HepG2 (cell line): ENCODE data around the gene TAAR1. TPM values are rescaled to one million over a fixed set of nuclear protein-coding genes. Genes with fewer than 3 reads are reported as not detected.

Experiments
- ATAC-seq: fragments of 200-7000 bp; cut with Tn5 transposase; 3 replicates; pipeline ENCODE4 v1.9.1; 2020; ENCODE audit warnings: mild to moderate bottlenecking, moderate library complexity
- Bru-seq: library from RNA; stranded (reverse); fragments of 400-500 nt; gene quantifications from one replicate; lab custom pipeline; 2021; lab: Mats Ljungman, UMichigan
- BruChase-seq, 2 experiments: library from RNA; stranded (reverse); fragments of 400-500 nt; gene quantifications; one replicate each; lab custom pipeline; 2021; lab: Mats Ljungman, UMichigan
- BruUV-seq: library from RNA; stranded (reverse); fragments of 400-500 nt; replicated peaks from 2 replicates; lab custom pipeline; 2021; lab: Mats Ljungman, UMichigan
- CTCF ChIA-PET: fragments of 300-600 bp; formaldehyde crosslinking; extraction: SDS; loops from one replicate; lab custom pipeline; 2021; ENCODE audit warnings: low total read pairs, inconsistent platforms, low intra/inter-chr PET ratio; lab: Yijun Ruan, JAX
- POLR2A ChIA-PET: fragments of 350-600 bp; sonication (Branson Sonifier 250); formaldehyde crosslinking; loops from one replicate; lab custom pipeline; 2020; ENCODE audit warnings: antibody characterized with exemption, inconsistent platforms; lab: Yijun Ruan, JAX
- DNase-seq: peaks from one replicate; pipeline ENCODE4 v3.0.0-alpha.2; 2015; ENCODE audit warnings: low spot score
- FAIRE-seq: peaks from 3 replicates; lab custom pipeline; 2011; peaks lifted over from hg19 to GRCh38; lab: Jason Lieb, UNC
- H2AFZ ChIP-seq: one replicate; pipeline ENCODE4 v1.6.1; 2011; ENCODE audit warnings: low read length, inconsistent platforms
- H3K27ac ChIP-seq: fragments of 300-600 bp; 3 replicates; pipeline ENCODE4 v1.8.0; 2011; ENCODE audit warnings: mixed run types, mild to moderate bottlenecking, mixed read lengths, low read length, inconsistent platforms; ENCODE audit not compliant: insufficient read depth; ENCODE audit errors: extremely low read length
- H3K27me3 ChIP-seq, 2 experiments: fragments of 200-600 bp in 1 of 2; 2 replicates in 1 of 2; 3 replicates in 1 of 2; pipeline versions ENCODE4 v1.6.0 to v1.8.0; 2011; ENCODE audit warnings: low read length in 2 of 2, mild to moderate bottlenecking in 2 of 2, moderate library complexity in 2 of 2, inconsistent platforms in 1 of 2; ENCODE audit not compliant: insufficient read depth in 2 of 2, control insufficient read depth in 1 of 2
- H3K36me3 ChIP-seq, 2 experiments: fragments of 200-600 bp in 1 of 2; replicated peaks in 1 of 2; 2 replicates in 1 of 2; 3 replicates in 1 of 2; pipeline versions ENCODE4 v1.5.1 to v1.8.0; 2011; ENCODE audit warnings: low read length in 2 of 2, inconsistent platforms in 1 of 2; ENCODE audit not compliant: insufficient read depth in 2 of 2, control insufficient read depth in 1 of 2
- H3K4me1 ChIP-seq: 2 replicates; pipeline ENCODE4 v1.5.1; 2012; ENCODE audit warnings: low read length, inconsistent platforms; ENCODE audit not compliant: insufficient read depth
- H3K4me2 ChIP-seq: 2 replicates; pipeline ENCODE4 v1.6.0; 2011; ENCODE audit warnings: low read depth, low read length, inconsistent platforms
- H3K4me3 ChIP-seq, 3 experiments: fragments of 200-600 bp in 1 of 3; sonication (generic), shearing (Covaris generic) in 1 of 3; replicated peaks in 1 of 3; 2 replicates each; pipeline ENCODE4 v1.5.1; 2011 to 2016; ENCODE audit warnings: low read length in 3 of 3, inconsistent platforms in 2 of 3, low read depth in 2 of 3, mild to moderate bottlenecking in 2 of 3, control low read depth in 1 of 3, mixed read lengths in 1 of 3; ENCODE audit not compliant: insufficient read depth in 1 of 3
- H3K79me2 ChIP-seq: one replicate; pipeline ENCODE4 v1.6.1; 2011; ENCODE audit warnings: low read length, inconsistent platforms; ENCODE audit not compliant: insufficient read depth
- H3K9ac ChIP-seq: 2 replicates; pipeline ENCODE4 v1.6.0; 2011; ENCODE audit warnings: mild to moderate bottlenecking, low read depth, low read length, inconsistent platforms; ENCODE audit not compliant: insufficient read depth
- H3K9me3 ChIP-seq: 2 replicates; pipeline ENCODE4 v1.5.1; 2012; ENCODE audit warnings: mild to moderate bottlenecking, low read length
- H4K20me1 ChIP-seq: 2 replicates; pipeline ENCODE4 v1.6.0; 2011; ENCODE audit warnings: inconsistent platforms, mild to moderate bottlenecking, low read length, moderate library complexity; ENCODE audit not compliant: insufficient read depth
- ESRRA ChIP-seq: sonication (generic); formaldehyde crosslinking; IDR thresholded peaks from 2 replicates; pipeline ENCODE4 v1.5.1; 2020; ENCODE audit warnings: mild to moderate bottlenecking, low read depth, missing genetic modification reagents
- MED13 ChIP-seq: sonication (generic); formaldehyde crosslinking; IDR thresholded peaks from 2 replicates; pipeline ENCODE4 v1.5.0; 2020; ENCODE audit warnings: missing genetic modification reagents
- MTERF4 ChIP-seq: sonication (generic); formaldehyde crosslinking; IDR thresholded peaks from 2 replicates; pipeline ENCODE4 v1.8.0; 2023; ENCODE audit warnings: mild to moderate bottlenecking, missing genetic modification reagents
- POLR2AphosphoS5 ChIP-seq: IDR thresholded peaks from 2 replicates; pipeline ENCODE4 v1.6.1; 2012; ENCODE audit warnings: low read depth, low read length
- SOX13 ChIP-seq, 3 experiments: fragments of 450-650 bp in 1 of 3; sonication (generic) in 1 of 3; formaldehyde crosslinking in 1 of 3; IDR thresholded peaks in 2 of 3; conservative IDR thresholded peaks in 1 of 3; 2 replicates each; pipeline versions ENCODE4 v1.5.0 to v1.6.1; 2016 to 2020; ENCODE audit warnings: antibody characterized with exemption in 1 of 3, mild to moderate bottlenecking in 1 of 3, missing compliant biosample characterization in 1 of 3, missing genetic modification reagents in 1 of 3, moderate library complexity in 1 of 3
- ZNF484 ChIP-seq: sonication (generic); formaldehyde crosslinking; IDR thresholded peaks from 2 replicates; pipeline ENCODE4 v1.5.1; 2020; ENCODE audit warnings: mild to moderate bottlenecking, low read depth, missing genetic modification reagents, borderline replicate concordance
- ZNF543 ChIP-seq: sonication (generic); formaldehyde crosslinking; IDR thresholded peaks from 2 replicates; pipeline ENCODE4 v1.4.0; 2020; ENCODE audit warnings: mild to moderate bottlenecking, missing genetic modification reagents
- ZNF609 ChIP-seq: sonication (generic); formaldehyde crosslinking; IDR thresholded peaks from 2 replicates; pipeline ENCODE4 v1.4.0; 2020; ENCODE audit warnings: mild to moderate bottlenecking, missing genetic modification reagents, borderline replicate concordance
- WGBS: methylation state at CpG from one replicate; pipeline ENCODE4 v1.1.6; 2017; ENCODE audit warnings: low lambda C conversion rate; 5-methylcytosine and 5-hydroxymethylcytosine counted together
- in situ Hi-C: cut with HindIII; loops from 2 replicates; pipeline ENCODE4 v1.10.0; 2017; ENCODE audit warnings: low pct_unique_long_range_greater_than_20kb; ENCODE audit not compliant: extremely low pct_ligation_motif_present
- intact Hi-C: fragments of 100-400 bp; cut with micrococcal nuclease; formaldehyde crosslinking; loops from one replicate; pipeline ENCODE4 v1.10.0; 2022; ENCODE audit not compliant: unreplicated experiment
- long read RNA-seq, 2 experiments: library from RNA in 1 of 2; library from polyadenylated mRNA in 1 of 2; stranded (forward) in 1 of 2; unstranded in 1 of 2; transcript quantifications; one replicate each; pipeline ENCODE4 v2.0.0, GENCODE V29; 2019 to 2022
- polyA minus RNA-seq, 3 experiments: library from RNA; depleted of rRNA, polyadenylated mRNA; stranded (reverse); fragments of >200 nt; gene quantifications; 2 replicates each; pipeline ENCODE4 v1.2.3, GENCODE V29; 2011; ENCODE audit warnings: low replicate concordance in 1 of 3
- polyA plus RNA-seq, 8 experiments: library from polyadenylated mRNA; depleted of rRNA in 3 of 8; stranded (reverse) in 7 of 8; unstranded in 1 of 8; fragments of >200 nt; fragmentation: Illumina TruSeq in 4 of 8; extraction: Trizol in 4 of 8; gene quantifications; 2 replicates each; pipeline versions ENCODE4 v1.2.1 to v1.2.3, GENCODE V29; 2011 to 2016; ENCODE audit warnings: low read depth in 4 of 8, missing spikeins in 1 of 8, mixed read lengths in 1 of 8; ENCODE audit not compliant: insufficient read depth in 1 of 8
- total RNA-seq, 5 experiments: library from RNA; depleted of rRNA; stranded (reverse); fragments of >200 nt; fragmentation: Illumina TruSeq; extraction: Trizol; gene quantifications; 2 replicates each; pipeline ENCODE4 v1.2.3, GENCODE V29; 2016; ENCODE audit warnings: low read depth in 1 of 5

The TAAR1 gene
- total RNA-seq (2016; rRNA removed; fragmentation: Illumina TruSeq; extraction: Trizol) = not detected in 2 replicates
- total RNA-seq (2016; cell fraction: cytosol; rRNA removed; fragmentation: Illumina TruSeq; extraction: Trizol; ENCODE audit: low read depth) = not detected in 2 replicates
- total RNA-seq (2016; cell fraction: insoluble cytoplasmic fraction; rRNA removed; fragmentation: Illumina TruSeq; extraction: Trizol) = not detected in 2 replicates
- not detected in 2 replicates for total RNA-seq (2016; cell fraction: membrane; rRNA removed; fragmentation: Illumina TruSeq; extraction: Trizol)
- not detected in 2 replicates for total RNA-seq (2016; cell fraction: nucleus; rRNA removed; fragmentation: Illumina TruSeq; extraction: Trizol)
- polyA plus RNA-seq (2011; rRNA removed) = not detected in 2 replicates
- not detected in 2 replicates for polyA plus RNA-seq (2011; cell fraction: cytosol; rRNA removed)
- not detected in 2 replicates for polyA plus RNA-seq (2011; cell fraction: nucleus; rRNA removed)
- polyA plus RNA-seq (2012) = not detected in 2 replicates
- not detected in 2 replicates for polyA plus RNA-seq (2016; cell fraction: cytosol; fragmentation: Illumina TruSeq; extraction: Trizol; ENCODE audit: low read depth)
- polyA plus RNA-seq (2016; cell fraction: insoluble cytoplasmic fraction; fragmentation: Illumina TruSeq; extraction: Trizol; ENCODE audit: low read depth) = not detected in 2 replicates
- polyA plus RNA-seq (2016; cell fraction: membrane; fragmentation: Illumina TruSeq; extraction: Trizol; ENCODE audit: low read depth) = not detected in 2 replicates
- not detected in 2 replicates for polyA plus RNA-seq (2016; cell fraction: nucleus; fragmentation: Illumina TruSeq; extraction: Trizol; ENCODE audit: insufficient read depth, low read depth)
- not detected in 2 replicates for polyA minus RNA-seq (2011; rRNA and poly(A)+ RNA removed; ENCODE audit: low replicate concordance)
- polyA minus RNA-seq (2011; cell fraction: cytosol; rRNA and poly(A)+ RNA removed) = not detected in 2 replicates
- not detected in 2 replicates for polyA minus RNA-seq (2011; cell fraction: nucleus; rRNA and poly(A)+ RNA removed)
- not detected for Bru-seq, nascent RNA
- BruChase-seq, experiment 1, labeled RNA remaining after a 6-hour chase = not detected
- not detected for BruChase-seq, experiment 2, labeled RNA remaining after a 2-hour chase
- long read RNA-seq, experiment 1 = 0 reads
- long read RNA-seq, experiment 2 = 0 reads

- BruUV-seq = no TSS peak
These were observed at the start of gene TAAR1 for GRCh38 chr6:132659082-132659481. Gene TAAR1 (minus strand): TSS chr6:132659182. CDS start chr6:132646003, 13,179 bp downstream.

More at GRCh38 chr6:132659082-132659481, at the start of gene TAAR1:
- in situ Hi-C loops = no loop called here
- H3K27me3 ChIP-seq = no peaks in the 10 kb centered on the region
- no peaks in the 10 kb centered on the region for H3K36me3 ChIP-seq
- H3K9me3 ChIP-seq = no peaks in the 10 kb centered on the region
- no peaks in the 10 kb centered on the region for H4K20me1 ChIP-seq
- no peak within 1 kb of the TSS for H2AFZ ChIP-seq
- intact Hi-C loops = no loop called here
- ChIA-PET POLR2A (no interaction called here), CTCF (no interaction called here)
- WGBS = 86% methylated on average over 3 of the region's 3 CpGs
- no peak within 1 kb of the TSS for H3K9ac ChIP-seq
- no peaks in the 10 kb centered on the region for H3K79me2 ChIP-seq
- H3K27ac ChIP-seq = no peak within 1 kb of the TSS
- H3K4me1 ChIP-seq = no peaks in the 10 kb centered on the region
- H3K4me2 ChIP-seq = no peak within 1 kb of the TSS
- DNase-seq = no peak
- no peak for FAIRE-seq
- no peak for ATAC-seq
- TF ChIP-seq MED13 (no peak), ZNF543 (no peak), ZNF609 (CRISPR knock-in tag) (no peak), ZNF484 (no peak), POLR2AphosphoS5 (no peak), ESRRA (CRISPR knock-in tag) (no peak), SOX13 (IDR thresholded peaks at IDR 0.05) (no peak), SOX13 (CRISPR knock-in tag; conservative IDR thresholded peaks at IDR 0.05 in 1 of 2, IDR thresholded peaks at IDR 0.05 in 1 of 2) (no peak), MTERF4 (CRISPR knock-in tag) (no peak)
- H3K4me3 ChIP-seq = no peak within 1 kb of the TSS
